ENCODE measurements around the gene CTNNA1.
A peak's percentile ranks its signal among the peaks of the same experiment; 100 is the strongest.
"Not testable (repeated sequence)": the region's sequence is repeated elsewhere in the genome, so short reads cannot be mapped to it uniquely, and the experiment has no call there.

CTNNA1 gene

DNA sequence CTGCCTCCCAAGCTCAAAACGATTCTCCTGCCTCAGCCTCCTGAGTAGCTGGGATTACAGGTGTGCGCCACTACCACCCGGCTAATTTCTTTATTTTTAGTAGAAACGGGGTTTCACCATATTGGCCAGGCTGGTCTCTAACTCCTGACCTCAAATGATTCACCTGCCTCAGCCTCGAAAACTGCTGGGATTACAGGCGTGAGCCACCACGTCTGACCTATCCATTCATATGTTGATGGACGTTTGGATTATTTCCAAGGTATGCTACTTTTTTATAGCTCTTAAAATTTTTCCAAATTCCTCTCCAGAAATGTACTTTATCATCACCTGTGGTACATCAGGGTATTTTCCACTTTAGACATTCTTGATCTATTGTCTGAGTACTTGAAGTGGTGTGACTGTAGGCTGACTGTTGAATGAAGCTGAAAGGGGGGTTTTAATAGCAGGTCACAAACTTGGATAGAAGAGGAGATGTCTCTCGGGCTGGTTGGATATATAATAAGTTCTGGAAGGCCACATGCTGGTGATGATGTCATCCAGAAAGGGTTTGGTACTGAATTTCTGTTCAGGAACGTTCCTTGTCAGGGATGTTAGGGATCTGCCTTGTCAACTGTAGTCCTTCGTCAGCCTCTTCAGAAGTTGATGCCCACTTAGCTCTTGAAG is 7.4 kb downstream of the CTNNA1 start:
- peak; percentile 24 for DNase-seq (ENCODE audit: low read depth, low spot score)

DNA sequence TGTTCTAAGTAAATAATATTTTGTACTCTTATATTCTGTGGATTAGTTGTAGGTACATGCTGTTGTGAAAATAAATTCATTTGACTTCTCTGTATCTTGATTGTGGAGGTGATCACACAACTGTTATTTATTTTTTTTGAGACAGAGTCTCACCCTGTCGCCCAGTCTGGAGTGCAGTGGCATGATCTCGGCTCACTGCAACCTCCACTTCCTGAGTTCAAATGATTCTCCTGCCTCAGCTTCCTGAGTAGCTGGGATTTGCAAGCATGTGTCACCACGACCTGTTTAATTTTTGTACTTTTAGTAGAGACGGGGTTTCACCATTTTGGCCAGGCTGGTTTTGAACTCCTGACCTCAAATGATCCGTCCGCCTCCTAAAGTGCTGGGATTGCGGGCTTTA is 7.9 kb downstream of the CTNNA1 start:
- not testable (repeated sequence) for DNase-seq (ENCODE audit: low read depth, low spot score)

DNA sequence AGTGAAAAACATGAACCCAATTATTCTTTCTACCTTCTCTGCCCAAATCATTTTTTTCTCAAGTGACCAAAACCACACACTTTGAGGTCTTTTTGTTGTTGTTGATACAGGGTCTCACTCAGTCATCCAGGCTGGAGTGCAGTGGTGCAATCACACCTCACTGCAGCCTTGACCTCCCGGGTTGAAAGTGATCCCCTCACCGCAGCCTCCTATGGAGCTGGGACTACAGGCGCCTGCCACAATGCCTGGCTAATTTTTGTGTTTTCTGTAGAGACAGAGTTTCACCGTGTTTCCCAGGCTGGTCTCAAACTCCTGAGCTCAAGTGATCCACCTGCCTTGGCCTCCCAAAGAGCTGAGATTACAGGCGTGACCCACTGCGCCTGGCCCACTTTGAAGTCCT is 8.4 kb downstream of the CTNNA1 start:
- DNase-seq (ENCODE audit: low read depth, low spot score) = not testable (repeated sequence)

DNA sequence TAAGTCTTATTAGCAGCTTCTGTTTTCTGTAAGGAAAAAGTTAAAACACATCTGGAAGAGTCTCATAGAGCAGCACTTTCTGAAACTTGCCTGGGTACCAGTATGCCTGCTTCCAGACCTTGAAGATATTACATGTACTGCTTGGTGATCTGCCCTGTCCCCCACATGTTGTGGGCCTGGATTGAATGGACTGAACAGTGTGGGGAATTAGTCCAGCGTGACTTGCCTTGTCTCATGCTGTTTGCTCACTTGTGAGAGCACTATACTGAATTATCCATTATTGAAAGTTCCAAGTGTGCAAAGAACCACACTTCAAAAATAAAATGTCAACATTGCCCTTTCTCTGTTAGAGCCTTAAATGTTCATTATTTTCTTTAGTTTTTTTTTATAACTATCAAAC is 8.9 kb downstream of the CTNNA1 start:
- no peak for DNase-seq (ENCODE audit: low read depth, low spot score)

DNA sequence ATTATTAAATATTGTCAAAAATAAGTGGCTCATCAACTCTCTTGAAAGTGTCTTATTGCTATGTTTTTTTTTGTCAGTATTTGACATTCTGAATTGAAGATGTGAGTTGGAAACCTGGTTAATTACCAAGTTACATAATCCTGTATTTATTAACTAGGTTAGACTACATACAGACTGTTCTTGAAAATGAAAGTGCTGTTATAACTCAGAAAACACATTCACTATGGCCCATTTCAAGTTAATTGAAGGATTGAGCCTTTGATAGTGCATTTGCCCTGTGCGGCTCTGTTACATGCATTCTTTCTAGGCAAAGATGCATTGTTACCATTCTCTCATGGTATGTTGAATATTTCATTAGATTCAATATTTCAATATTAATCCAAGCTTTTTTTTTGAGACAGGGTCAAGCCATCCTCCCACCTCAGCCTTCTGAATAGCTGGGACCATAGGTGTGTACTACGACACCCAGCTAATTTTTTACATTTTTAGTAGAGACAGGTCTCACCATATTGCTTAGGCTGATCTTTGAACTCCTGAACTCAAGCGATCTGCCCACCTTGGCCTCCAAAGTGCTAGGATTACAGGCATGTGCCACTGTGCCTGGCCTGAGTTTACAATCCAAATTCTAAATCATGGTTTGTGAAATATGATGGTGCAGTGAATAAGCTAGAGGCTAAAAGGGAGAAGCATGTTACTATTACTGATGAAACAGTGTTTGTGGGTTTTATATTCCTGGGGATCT is 10.0 kb downstream of the CTNNA1 start:
- no peak for DNase-seq (ENCODE audit: low read depth, low spot score)

DNA sequence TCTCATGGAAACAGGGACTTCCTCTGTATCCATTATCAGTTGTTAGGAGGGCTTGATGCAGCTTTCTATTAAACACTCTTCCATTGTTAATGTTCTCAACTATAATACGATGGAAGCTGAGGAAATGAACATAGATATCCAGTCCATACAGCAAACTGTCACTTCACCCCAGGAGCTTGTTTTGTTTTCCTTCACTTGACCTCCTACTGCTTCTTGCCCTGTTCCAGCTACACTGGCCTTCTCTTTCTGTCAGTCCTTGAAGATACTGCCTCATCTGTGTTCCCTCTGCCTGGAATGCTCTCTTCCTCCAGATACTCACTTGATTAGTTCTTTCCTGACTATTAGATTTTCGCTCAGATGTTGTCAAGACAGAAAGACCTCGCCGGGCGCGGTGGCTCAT is 17.1 kb downstream of the CTNNA1 start:
- no peak for DNase-seq (ENCODE audit: low read depth, low spot score)

DNA sequence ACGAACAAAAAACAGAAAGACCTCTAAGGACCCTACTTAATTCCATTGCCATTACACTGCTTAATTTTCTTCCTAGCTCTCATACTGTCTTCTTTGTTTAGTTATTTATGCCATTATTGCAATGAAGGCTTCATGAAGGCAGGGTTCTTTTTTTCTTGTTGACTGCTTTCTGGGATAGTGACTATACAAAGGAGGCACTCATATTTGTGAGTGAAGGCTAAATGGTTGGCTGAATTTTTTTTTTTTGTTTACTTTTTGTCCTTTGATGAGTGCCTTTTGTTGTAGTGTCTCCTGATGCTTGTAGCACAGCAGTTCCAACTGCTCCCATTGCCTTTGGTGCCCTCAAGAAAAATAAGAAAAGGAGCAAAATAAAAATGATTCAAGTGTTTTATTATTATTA is 17.8 kb downstream of the CTNNA1 start:
- no peak for DNase-seq (ENCODE audit: low read depth, low spot score)

DNA sequence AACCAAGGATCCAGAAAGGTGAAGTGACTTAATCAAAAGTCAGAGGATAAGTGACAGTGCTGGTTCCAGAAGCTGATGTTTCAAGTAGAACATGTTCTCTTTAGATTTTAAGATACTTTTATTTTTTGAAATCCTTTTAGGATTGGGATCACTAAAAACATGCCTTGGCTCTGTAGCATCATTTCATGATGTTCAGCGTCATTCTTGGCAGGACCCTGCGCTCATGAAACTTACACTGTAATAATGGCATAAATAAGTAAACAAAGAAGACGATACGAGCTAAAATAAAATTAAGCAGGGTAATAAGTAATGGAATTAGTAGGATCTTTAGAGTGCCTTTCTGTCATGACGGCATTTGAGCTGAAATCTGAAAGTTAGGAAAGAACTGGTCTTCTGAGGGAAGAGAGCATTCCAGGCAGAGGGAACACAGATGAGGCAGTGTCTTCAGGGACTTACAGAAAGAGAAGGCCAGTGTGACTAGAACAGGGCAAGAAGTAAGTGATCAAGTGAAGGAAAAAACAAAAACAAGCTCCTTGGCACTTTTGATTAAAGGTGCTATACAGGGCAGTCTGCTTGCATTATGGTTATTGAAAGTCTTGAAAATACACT is 19.9 kb downstream of the CTNNA1 start:
- DNase-seq (ENCODE audit: low read depth, low spot score) = no peak

DNA sequence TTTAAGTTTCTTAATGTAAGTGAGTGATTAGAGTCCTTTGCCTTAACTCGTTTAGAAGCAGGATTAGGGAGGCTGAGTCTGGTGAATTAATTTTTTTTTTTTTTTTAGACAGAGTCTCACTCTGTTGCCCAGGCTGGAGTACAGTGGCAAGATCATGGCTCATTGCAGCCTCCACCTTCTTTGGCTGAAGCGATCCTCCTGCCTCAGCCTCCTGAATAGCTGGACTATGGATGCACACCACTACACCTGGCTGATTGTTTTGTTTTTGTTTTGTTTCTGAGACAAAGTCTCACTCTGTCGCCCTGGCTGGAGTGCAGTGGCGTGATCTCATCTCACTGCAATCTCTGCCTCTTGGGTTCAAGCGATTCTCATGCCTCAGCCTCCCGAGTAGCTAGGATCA is 20.4 kb downstream of the CTNNA1 start:
- DNase-seq (ENCODE audit: low read depth, low spot score) = not testable (repeated sequence)

DNA sequence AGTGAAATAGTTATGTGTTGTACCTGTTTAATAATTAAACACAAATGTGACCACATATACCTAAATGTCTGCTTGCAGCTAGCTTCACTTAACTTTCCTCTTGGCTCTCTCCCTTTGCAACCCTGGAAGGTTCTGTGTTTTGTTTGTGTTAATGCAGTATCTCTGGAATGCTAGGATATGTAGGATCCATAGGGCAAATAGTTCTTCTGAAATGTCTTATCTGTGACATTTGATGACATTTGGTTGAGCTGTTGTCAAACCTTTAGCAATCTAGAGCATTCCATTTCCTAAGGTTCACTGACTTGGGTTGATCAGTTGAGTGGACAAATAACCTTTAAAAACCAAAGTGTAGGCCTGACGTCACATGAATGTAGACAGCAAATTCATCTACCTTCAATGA is 21.8 kb downstream of the CTNNA1 start:
- DNase-seq (ENCODE audit: low read depth, low spot score) = no peak

DNA sequence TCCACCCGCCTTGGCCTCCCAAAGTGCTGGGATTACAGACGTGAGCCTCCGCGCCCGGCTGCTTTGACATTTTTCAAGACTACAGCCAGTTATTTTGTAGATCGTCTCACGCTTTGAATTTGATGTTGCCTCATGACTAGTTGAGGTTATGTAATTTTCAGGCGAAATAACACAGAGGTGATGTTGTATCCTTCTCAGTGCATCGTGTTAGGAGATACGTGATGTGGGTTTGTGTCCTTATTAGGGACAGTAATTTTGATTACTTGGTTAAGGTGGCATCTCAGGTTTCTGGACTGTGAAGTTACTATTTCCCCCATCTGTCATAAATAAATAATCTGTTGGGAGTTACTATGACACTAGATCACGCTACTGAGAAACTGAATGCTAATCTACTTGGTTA is 25.0 kb downstream of the CTNNA1 start:
- no peak for DNase-seq (ENCODE audit: low read depth, low spot score)

DNA sequence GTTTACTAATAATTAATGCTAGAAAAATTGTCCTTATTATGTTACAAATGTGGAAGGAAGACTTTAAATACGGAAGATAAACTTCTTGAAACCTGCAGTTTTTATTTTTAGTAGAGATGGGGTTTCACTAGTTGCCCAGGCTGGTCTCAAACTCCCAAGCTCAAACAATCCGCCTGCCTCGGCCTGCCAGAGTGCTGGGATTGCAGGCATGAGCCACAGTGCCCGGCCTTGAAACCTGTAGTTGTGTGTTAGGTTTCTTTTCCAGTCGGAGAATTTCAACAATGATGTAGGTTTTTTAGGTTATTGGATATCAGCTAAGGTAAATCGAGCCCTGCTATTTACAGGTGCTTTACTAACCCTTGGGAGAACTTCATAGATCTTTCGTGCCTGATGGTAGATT is 30.8 kb downstream of the CTNNA1 start:
- no peak for DNase-seq (ENCODE audit: low read depth, low spot score)

DNA sequence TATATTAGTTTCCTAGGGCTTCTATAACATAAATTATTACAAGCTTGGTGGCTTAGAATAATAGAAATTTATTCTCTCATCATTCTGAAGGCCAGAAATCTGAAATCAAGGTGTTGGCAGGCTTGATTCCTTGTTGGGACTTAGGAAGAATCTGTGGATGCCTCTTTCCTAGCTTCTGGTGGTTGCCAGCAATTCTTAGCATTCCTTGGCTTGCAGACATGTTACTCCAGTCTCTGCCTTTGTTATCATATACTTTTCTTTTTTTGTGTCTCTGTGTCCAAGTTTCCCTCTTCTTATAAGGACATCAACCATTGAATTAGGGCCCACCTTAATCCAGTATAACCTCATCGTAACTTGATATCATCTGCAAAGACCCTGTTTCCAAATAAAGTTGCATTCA is 31.4 kb downstream of the CTNNA1 start:
- DNase-seq (ENCODE audit: low read depth, low spot score) = peak; percentile 71

DNA sequence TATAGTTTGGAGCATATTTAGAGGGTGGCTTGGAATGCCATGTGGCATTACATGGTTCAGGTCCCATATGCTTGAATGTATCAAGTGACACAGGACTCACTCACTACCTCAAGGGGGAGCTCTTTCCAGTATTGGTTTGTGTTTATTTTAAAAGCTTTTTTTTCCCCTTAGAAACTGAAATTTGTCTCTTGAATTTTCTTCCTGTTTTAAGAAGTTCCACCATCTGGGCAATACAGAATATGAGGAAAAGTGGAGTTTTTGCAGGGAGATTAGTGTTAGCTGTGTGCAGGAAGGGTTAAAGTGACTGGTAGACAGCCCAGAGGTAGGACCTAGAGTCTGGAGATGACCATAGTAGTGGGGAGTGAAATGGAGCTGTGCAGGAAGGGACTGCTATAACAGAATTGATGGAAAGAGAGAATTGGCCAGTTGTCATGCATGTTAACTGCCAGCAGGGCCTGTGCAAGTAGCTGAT is 36.6 kb downstream of the CTNNA1 start:
- DNase-seq (ENCODE audit: low read depth, low spot score) = peak; percentile 26

DNA sequence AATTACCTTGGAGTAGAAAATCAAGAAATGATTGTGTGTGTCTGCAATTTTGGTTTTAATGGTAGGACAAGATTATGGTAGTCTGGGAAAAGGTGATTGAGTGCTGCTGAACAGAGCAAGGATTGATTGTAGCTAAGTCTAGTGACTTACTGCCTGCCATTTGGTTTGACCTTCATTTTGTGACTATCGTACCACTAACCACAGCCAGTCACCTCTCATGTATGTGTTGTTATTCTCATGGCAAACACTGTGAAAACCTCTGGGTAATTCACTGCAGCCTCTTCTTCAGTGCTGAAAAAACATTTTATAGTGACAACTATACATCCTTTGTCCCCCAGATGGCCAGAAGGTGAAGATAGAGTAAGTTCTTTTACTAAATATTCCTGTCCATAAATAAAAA is 37.5 kb downstream of the CTNNA1 start:
- peak; percentile 38 for DNase-seq (ENCODE audit: low read depth, low spot score)

DNA sequence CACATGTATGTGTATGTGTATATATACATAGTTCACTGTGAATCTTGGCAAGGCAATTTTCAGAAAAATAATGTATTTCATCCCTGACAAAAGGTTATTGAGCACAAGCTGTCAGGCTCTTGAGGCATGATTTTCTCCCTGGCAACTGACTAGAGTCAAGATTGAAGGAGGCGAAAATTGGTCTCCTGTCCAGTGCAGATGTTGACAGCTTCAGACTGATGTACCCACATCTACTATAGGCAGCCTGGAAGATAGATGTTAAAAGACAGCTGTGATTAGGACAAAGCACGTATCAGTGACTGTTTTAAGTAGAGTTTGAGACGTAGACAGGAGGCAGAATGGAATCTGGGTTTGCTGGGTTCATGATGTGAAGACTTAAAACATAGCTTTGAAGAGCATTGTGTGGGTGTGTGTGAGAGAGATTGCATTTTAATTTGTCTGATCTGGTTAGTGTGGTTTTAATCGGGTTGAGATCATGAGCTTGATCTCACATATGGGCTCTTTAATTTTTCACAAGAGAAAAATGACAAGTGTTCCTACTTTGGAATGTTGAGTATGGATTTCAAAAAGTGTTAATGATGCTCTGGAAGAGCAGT is 39.1 kb downstream of the CTNNA1 start:
- peak; percentile 29 for DNase-seq (ENCODE audit: low read depth, low spot score)

DNA sequence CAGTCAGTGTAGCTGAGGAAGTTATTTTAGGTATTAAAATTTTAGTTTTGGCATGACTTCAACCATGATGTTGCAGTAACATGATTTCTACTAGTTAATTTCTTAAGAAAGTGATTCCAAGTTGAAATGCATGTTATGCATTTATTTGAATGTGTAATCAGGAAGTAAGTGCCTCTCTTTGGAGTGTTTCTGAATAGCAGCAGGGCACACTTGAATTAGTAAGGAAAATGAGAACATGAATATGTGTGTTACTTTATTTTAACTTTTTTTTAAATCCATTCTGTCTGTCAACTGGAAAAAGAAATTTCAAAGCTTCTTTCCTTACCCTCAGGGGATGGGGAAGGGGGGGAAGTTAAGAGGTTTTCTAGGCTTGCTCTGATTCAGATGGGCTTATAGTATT is 40.4 kb downstream of the CTNNA1 start:
- no peak for DNase-seq (ENCODE audit: low read depth, low spot score)

DNA sequence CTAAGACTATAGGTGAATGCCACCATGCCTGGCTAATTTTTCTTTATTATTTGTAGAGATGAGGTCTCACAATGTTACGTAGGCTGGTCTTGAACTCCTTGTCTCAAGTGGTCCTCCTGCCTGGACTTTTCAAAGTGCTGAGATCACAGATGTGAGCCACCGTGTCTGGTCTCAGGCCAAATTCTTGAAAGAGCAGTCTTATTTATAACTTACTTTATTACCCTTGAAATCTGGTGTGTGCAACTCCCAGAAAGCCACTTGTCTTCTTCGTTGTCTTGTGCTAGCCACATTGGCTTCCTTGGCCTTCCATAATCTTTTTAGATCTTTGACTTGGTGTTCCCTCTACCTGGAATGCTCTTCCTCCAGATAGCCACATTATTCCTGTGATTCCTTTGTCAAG is 50.1 kb downstream of the CTNNA1 start:
- no peak for DNase-seq (ENCODE audit: low read depth, low spot score)

DNA sequence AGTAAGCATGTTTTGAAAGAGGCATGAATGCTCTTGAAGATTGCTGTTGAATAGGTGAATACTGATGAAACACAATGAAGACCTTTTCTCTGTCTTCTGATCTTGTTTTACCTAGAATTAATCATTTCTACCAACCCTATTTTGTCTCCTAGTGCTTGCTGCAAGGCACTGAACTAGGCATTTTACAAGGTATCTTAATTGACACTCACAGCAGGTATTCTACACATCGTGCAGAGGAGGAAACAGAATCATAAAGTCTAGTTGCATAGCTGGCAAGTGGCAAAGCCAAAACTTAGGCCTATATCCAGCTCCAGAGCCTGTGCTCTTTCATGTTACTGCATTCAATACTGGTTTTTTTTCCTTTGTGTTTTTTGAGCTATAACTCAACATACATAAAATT is 50.7 kb downstream of the CTNNA1 start:
- no peak for DNase-seq (ENCODE audit: low read depth, low spot score)

DNA sequence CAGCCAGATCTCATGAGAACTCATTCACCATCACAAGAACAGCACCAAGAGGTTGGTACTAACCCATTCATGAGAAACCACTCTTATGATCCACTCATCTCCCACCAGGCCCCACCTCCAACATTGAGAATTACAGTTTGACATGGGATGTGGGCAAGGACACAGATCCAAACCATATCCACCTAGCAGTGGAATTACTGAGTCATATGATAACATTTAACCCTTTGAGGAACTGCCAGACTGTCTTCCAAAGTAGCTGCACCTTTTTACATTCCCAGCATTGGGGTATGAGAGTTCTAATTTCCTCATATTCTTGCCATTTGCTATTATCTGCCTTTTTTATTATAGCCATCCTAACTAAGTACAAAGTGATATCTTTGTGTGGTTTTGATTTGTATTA is 51.9 kb downstream of the CTNNA1 start:
- no peak for DNase-seq (ENCODE audit: low read depth, low spot score)

DNA sequence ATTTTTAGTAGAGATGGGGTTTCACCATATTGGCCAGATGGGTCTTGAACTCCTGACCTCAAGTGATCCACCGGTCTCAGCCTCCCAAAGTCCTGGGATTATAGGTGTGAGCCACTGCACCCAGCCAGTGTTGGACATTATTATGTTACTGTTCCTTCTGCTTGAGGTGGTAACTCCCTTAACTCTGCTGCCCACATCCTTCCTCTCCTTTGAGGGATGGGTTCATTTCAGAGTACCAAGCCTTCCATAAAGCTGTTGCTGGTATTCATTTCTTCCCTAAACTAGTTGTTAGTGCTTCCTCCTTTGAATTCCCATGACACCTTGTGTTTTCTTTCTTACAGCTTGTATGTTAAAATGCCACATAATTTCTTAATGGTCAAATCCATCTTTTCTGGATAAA is 54.0 kb downstream of the CTNNA1 start:
- DNase-seq (ENCODE audit: low read depth, low spot score) = no peak

DNA sequence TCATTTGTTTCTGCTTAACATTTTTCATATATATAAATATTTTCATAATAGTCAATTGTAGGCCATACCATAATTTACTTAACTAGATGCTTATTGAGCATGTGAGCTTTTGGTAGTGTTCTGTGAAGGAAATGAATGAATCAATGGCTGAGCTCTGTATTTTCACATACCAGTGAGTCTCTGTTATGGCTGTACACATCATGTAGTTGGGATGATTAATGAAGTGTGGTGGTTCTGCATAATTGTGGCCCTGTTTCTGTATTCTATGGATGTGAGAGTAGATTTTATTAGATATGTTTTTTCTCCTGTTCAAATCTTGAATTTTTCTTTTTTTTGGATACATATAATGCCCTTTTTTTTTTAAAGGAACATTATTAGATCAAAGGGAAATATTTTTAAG is 56.2 kb downstream of the CTNNA1 start:
- DNase-seq (ENCODE audit: low read depth, low spot score) = peak; percentile 60

DNA sequence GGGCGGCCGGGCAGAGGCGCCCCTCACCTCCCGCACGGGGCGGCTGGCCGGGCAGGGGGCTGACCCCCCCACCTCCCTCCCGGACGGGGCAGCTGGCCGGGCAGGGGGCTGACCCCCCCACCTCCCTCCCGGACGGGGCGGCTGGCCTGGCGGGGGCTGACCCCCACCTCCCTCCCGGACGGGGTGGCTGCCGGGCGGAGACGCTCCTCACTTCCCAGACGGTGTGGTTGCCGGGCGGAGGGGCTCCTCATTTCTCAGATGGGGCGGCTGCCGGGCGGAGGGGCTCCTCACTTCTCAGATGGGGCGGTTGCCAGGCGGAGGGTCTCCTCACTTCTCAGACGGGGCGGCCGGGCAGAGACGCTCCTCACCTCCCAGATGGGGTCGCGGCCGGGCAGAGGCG is 57.6 kb downstream of the CTNNA1 start:
- DNase-seq (ENCODE audit: low read depth, low spot score) = not testable (repeated sequence)

Data from astrocyte of the hippocampus (primary cell).